ENCODE results near the gene SIGLEC7.
A peak's percentile ranks its signal among the peaks of the same experiment; 100 is the strongest.
"Not testable (repeated sequence)": the region's sequence is repeated elsewhere in the genome, so short reads cannot be mapped to it uniquely, and the experiment has no call there.

The SIGLEC7 gene

DNA sequence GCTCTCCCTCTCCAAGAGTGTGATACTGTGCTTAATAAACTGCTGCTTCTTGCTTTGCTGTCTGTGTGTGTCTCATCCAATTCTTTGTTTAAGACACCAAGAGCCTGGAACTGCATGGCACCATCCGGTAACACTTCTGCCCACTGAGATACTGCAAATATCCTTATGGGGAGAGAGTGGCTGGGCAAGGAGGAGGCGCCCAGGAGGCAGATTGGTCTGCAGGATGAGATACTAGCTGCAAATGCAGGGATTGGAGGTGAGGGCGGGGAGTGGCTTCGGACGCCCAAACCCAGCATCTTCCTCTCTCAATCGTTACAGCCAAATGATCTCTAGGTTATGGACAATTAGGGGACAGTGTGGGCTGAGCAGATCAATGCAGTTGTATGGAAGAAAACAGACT, 1.7 kb upstream of the SIGLEC7 start:
- no peak for DNase-seq

DNA sequence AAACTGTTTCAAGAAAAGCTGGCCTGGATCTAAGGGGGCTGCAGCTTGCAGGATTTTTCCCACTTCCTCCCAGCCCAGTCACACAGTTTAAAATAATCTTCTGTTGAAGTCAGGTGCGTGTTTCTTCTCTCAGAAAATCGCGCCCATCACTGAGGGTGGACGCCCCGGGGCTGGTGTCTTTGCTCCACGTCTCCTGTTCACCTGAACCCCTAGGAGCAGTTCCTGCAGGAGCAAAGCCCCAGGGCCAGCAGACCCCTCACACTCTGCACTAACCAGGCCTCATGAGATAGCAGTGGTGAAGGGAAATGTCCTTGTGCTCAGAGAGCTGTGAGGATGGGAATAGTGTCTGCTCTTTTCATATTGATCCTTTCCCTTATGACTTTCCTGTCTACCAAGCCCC, 920 bp upstream of the SIGLEC7 start:
- DNase-seq = no peak

DNA sequence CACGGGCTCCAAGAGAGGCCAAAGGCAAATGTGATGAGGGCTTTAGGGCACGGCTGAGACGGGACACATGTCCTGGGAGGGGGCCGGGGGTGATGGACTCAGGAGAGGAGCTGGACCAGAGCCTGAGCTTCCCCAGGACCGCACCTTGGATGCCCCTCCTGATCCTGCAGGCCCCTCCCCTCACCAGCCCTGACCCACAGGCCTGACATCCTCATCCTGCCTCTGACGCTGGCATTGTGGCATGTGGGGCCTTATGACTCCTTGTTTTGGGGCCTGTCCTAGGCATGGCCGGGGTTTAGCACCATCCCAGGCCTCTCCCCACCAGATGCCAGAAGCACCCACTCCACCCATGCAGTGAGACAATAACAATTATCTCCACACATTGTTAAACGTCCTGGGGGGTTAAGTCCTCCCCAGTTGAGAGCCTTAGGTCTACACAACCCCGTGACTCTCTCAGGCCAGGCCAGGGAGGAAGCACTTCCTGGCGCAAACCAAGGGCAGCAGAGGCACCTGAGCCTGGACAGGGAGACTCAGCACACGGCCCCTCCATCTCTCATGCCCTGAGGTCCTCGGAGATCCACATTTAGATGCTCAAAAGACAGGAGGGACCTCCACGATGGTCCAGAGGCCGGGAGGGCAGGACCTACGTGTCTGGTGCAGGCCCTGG, 841 bp downstream of the SIGLEC7 start:
- DNase-seq = not testable (repeated sequence)

DNA sequence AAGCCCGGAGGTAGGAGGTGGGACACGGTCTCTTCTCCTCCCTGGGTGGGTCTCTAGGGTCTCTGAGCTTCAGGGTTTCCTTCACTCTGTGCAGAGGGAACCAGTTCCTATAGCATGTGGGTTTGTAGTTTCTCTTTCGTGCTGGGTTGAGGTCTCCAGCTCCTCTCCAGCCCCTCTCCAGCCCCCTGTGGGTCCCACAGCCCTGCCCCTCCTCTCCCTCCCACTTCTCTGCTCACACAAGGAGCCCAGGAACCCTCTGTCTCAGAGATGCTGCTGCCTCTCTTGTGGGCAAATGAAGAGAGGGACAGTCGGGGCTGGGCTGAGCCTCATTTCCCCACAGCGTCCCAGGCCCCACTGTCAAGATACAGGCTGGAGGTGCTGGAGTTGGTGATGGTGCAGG, 1.4 kb downstream of the SIGLEC7 start:
- no peak for DNase-seq

DNA sequence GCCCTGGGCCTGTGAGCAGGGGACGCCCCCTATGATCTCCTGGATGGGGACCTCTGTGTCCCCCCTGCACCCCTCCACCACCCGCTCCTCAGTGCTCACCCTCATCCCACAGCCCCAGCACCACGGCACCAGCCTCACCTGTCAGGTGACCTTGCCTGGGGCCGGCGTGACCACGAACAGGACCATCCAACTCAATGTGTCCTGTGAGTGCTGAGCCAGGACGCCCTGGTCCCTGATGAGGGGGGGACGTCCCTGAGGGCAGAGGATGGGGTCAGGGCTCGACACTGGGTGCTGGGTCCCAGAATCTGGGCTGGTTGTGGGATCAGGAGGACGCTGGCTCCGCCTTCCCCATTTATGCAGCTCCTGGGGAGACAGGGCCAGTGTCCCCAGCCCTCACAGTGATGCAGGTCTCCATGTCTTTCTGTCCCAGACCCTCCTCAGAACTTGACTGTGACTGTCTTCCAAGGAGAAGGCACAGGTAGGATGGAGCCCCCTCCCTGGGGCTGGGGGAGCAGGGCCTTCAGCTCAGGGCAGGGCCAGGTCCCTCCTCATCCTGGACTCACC, 2.5 kb downstream of the SIGLEC7 start:
- no peak for DNase-seq

DNA sequence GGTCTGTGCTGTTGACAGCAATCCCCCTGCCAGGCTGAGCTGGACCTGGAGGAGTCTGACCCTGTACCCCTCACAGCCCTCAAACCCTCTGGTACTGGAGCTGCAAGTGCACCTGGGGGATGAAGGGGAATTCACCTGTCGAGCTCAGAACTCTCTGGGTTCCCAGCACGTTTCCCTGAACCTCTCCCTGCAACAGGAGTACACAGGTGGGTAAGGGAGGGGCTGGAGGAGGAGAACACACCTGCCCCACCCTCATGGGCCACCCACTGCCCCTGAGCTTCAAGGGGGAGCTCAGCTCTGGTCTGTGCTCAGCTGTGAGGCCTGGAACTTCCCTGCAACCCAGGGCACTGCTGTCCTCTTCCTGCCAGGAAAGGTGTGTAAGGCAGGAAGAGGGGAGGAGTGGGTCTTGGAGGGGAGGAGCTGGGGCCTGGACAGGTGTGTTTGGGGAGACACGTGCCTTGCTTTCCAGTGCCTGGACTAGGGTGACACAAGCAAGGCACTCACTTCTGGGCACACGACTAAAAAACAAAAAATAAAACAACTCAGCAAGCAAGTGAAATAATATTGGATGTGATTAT, 3.9 kb downstream of the SIGLEC7 start:
- no peak for DNase-seq

DNA sequence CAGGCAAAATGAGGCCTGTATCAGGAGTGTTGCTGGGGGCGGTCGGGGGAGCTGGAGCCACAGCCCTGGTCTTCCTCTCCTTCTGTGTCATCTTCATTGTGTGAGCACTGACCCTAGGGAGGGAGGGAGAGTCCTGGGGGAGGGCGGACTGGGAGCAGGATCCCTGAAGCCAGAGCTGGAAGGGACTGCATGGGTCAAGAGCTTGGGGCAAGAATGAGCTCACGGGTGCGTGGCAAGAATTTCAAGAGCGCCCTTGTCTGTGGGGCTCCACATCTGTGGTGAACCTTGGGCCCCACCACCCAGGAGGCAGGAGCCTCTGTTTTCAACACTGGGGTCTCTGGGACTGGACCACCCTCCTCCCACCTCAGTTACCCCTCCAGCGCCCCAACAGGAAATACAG, 4.7 kb downstream of the SIGLEC7 start:
- no peak for DNase-seq

DNA sequence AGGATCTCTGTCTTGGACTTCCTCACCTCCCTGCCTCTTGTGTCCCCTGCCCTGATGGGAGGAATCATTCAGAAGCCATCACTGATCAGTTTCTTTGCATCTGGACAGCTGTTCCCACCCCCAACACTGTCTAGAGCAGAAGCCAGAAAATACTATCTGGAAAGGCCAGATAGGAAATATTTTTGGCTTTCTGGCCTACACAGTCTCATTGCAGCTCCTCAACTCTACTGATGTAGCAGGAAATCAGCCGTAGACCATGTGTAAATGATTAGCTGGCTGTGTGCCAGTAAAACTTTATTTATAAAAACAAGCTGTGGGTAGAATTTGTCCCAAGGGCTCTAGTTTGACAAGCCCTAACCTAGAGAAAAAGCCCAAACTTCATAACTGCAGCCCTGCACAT, 5.6 kb downstream of the SIGLEC7 start:
- DNase-seq = no peak

DNA sequence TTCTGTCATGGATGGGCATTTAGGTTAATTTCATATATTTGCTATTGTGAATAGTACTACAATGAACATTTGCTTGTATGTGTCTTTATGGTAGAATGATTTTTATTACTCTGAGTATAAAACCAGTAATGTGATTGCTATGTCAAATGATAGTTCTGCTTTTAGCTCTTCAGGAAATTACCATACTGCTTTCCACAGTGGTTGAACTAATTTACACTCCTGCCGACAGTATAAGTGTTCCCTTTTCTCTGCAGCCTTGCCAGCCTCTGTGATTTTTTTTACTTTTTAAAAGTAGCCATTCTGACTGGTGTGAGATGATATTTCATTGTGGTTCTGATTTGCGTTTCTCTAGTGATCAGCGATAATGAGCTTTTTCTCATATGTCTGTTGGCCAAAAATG, 6.5 kb downstream of the SIGLEC7 start:
- no peak for DNase-seq

DNA sequence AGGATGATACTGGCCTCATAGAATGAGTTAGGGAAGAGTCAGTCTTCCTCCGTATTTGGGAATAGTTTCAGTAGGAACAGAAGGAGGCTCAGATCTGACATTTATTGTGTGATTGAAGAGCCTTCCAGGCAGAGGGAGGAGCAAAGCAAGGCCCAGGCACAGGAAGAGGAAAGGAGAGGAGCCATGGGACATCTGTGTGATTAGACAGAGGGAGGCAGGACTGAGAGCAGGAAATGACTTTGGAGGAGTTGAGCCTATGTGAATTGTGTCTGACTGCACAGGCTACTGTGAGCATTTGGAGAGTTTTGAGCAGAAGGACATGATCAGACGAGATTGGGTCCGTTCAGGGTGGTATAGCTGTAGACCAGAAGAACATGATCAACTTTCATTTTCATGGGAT, 8.5 kb downstream of the SIGLEC7 start:
- no peak for DNase-seq

DNA sequence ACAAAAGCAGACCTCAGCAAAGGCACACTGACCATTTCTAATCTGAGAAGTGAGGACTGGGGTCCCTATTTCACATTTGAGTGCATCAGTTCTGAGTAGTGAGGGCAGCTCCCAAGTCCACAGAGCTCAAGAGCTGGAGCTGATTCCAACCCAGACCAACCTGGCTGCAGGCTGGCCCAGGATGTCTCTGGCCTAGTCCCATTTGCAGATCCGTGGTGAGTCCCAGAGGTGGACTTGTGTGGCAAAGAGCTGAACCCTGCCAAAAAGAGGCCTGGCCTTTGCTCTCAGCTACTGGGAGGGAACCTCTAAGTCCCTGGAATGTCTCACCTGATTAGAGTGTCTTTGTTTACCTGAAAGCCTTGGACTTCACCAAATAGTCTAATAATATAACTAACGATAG, 14.6 kb downstream of the SIGLEC7 start:
- DNase-seq = no peak

DNA sequence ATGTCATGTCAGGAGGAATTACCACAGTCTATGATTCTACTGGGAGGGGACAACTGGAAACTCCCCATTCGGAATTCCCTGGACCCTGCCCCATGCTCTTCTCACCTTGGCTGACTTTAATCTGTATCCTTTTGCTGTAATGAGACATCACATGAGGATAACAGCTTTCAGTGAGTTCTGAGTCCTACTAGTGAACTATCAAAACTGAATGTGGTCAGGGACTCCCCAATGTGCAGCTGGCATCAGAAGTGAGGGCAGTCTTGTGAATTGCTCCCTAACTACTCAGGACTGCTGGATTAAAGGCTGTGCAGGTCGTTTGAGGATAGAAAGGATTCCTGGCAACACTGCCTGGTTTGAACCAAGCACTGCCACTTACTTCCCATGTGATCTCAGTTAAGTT, 15.2 kb downstream of the SIGLEC7 start:
- no peak for DNase-seq

DNA sequence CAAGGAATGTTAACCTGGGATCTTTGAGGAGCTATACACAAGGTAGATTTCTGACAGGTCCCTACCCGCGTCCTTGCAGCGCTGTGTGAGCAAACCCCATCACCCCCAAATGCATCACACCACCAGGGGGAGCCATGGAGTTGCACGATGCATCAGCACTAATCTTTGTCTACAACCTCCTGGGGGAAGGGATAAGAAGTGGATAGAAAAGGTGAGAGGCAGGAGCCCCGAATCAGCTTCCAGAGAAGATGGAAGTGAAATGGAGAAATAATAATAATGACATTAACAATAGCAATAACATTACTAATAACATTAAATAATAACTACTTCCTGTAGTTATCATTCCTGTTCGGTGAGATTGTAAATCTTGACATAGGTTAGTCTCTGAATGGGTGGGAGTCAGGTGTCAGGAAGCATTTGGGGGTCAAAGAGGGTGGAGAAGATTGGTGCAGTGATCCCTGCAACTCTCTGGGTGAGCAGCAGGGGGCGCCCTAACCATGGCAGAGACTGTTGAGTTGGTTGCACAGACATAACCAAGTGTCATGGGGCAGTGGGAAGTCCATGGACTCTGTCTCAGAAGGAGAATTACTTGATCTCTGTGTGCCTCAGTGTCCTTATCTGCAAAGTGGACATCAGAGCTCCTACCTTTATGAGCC, 16.5 kb downstream of the SIGLEC7 start:
- DNase-seq = peak in 2 of 3 experiments; percentile 22 to 39

DNA sequence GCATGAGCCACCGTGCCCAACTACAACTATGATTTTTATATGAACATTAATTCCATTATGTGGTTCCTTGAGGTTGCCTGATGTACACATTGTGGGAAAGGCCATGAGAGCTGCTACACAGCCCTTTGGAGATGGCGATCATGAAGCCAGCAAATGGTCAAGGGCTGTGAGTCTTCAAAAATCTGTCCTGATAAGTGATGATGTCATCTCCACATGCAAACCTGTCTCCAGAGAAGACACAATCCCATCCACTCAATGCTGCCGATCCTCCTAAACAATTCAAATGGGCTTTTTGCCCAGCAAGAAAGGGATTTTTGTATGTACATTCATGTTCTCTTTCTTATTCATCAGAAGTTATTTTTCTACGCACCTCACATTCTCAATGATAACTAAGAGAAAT, 17.6 kb downstream of the SIGLEC7 start:
- no peak for DNase-seq

DNA sequence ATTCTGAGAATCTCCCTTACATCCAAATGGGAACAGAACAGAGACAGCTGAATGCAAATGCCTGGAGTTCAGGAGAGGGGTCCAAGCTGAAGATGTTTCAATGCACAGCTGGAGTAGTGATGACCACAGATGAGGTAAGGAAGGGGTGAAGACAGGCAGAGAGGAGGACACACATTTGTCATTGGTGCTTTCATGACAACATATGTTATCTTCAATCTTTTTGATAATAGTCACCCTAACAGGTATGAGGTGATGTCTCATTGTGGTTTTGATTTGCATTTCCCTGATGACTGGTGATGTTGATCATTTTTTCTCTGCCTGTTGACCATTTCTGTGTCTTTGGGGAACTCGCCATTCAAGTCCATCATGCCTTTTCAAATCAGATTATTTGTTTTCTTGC, 19.2 kb downstream of the SIGLEC7 start:
- no peak for DNase-seq

DNA sequence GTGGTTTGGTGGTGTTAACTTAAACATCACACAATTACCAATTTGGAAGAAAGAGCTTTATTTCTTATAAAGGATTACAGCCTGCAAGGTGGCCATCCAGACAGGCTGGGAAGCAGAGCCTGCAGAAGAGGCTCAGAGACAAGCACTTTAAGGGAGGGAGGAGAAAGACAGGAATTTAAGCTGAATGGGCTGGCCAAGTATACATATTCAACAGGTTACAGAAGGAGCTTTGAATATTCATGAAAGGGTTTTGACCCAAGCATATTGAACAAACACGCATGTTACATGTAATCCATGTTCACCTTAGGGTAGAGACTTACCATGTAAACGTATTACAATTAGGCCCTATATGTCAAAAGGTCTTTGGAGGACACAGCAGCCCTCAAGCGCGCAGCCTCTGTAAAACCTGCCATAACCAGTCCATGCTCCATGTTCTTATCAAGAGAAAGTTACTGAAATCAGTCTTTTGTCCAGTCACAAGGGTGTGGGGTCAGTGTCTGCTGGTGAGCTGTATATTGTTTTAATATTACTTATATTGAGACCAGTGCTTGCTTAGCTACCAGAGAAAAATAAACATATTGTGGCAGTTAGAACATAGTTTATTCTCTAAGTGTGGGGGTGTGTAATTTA, 19.9 kb downstream of the SIGLEC7 start:
- no peak for DNase-seq

DNA sequence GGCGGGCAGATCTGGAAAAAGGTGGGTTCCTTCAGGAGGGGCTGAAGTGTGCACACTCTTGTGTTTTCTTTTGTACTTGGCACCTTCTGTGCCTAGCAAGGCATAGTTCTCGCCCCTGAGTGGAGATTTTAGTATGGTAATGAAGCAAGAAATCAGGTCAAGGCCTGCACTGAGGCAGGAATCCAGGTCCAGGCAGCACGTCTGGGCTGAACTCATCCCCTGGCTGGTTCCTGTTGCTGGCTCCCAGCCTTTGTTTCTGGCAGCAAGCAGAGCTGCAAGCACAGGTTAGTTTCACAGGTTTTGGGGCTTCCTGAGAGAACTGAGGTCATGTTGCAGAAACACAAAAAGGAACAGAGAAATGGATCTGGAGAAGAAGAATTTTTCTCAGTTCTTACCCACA, 21.2 kb downstream of the SIGLEC7 start:
- DNase-seq = no peak

DNA sequence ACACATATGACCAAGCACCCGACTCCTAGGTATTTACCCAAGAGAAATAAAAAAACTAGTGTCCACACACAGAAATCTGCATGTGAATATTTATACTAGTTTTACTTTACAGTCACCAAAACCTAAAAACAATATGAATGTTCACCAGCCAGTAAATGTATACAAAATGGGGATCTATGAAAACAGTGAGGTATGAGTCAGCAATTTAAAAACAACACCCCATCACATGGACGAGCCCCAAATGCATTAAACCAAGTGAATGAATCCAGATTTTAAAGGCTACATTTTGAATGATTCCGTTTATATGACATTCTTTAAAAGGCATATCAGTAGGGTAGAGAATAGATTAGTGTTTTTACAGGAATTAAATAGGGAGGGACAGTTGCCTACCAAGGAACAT, 22.1 kb downstream of the SIGLEC7 start:
- no peak for DNase-seq

DNA sequence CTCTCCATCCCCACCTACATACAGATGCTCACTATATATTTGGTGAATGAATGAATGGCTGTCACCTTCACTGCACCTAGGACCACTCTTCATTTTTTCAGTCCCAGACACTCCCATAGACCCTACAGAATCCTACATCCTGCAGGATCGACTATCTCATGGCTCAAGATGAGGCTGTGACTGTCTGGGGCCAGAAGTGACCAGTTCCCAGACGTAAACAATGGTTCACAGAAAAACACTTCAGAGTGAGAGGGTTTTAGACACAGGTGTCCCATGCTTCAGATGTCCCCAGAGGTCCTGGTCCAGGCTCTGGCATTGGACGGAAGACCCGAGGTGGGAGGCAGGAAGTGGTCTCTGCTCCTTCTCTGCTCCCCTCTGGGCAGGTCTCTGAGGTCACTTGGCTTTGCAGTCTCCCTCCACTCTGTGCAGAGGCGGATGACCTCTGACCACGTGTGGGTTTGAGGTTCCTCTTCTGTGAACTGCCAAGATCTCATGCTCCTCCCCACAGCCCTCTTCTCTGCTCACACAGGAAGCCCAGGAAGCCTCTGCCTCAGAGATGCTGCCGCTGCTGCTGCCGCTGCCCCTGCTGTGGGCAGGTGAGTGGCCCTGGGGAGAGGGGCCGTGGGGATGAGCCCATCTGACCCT, 24.9 kb downstream of the SIGLEC7 start:
- no peak for DNase-seq

DNA sequence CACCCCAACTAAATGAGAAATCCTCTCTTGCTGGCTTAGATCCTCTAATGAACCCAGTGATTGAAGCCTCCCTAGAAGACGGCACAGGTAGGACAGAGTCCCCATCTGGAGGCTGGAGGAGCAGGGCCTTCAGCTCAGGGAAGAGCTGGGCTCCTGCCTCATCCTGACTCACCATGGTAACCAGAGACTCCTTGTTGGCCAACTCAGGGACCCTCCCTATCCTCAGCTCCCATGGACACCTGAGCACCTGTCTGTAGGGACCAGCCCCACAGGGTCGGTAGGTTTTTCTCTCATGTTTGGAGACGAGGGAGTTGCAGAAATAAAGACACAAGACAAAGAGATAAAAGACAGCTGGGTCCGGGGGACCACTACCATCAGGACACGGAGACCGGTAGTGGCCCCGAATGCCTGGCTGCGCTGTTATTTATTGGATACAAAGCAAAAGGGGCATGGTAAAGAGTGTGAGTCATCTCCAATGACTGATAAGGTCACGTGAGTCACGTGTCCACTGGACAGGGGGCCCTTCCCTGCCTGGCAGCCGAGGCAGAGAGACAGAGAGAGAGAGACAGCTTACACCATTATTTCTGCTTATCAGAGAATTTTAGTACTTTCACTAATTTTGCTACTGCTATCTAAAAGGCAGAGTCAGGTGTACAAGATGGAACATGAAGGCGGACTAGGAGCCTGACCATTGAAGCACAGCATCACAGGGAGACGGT, 26.6 kb downstream of the SIGLEC7 start:
- no peak for DNase-seq

DNA sequence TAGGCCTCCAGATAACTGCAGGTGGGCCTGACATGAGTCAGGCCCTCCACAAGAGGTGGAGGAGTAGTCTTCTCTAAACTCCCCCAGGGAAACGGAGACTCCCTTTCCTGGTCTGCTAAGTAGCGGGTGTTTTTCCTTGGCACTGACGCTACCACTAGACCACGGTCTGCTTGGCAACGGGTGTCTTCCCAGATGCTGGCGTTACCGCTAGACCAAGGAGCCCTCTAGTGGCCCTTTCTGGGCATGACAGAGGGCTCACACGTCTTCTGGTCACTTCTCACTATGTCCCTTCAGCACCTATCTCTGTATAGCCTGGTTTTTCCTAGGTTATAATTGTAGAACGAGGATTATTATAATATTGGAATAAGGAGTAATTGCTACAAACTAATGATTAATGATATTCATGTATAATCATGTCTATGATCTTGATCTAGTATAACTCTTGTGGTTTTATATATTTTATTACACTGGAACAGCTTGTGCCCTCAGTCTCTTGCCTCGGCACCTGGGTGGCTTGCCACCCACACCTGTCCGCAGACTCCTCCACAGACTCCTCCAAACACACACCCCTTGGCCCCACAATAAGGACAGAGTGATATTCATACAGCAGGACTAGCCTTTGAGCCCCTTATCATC, 27.3 kb downstream of the SIGLEC7 start:
- DNase-seq = peak; percentile 55 to 88 (median 71)

DNA sequence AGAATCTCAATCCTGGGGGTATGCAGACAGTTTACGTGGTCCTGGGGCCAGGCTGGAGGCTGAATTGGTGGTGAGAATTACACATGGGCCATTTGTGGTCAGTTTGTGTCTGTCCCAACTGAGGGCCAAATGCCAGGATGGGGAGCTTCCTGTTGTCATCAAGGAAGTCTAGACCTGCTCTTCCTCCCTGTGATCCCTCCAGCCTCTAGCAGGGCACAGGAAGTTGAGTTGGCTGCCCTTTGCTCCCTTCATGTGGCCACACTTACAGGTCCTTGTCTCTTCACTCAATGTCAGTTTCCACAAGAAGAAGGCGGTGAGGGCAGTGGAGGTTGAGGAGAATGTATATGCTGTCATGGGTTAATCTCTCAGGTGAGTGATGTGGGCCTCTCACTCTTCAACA, 30.1 kb downstream of the SIGLEC7 start:
- no peak for DNase-seq

All from NCI-H1417 (cell line).